ENCODE measurements around the gene RGS3. TPM values are rescaled to one million over a fixed set of nuclear protein-coding genes. Genes with fewer than 3 reads are reported as not detected.

RGS3 gene
- total RNA-seq, 1 donor from 2014 or later, result 158 TPM

- no peak for DNase-seq (ENCODE audit: low read depth)
- Histone ChIP-seq H3K4me3 (ENCODE audit: low read depth, low read length) (no peak overlapping the region), H3K27me3 (ENCODE audit: control insufficient read depth, insufficient read depth, low read length) (no peaks in the 10 kb centered on the region), H3K36me3 (ENCODE audit: control insufficient read depth, insufficient read depth, low read length) (no peaks in the 10 kb centered on the region)
- no peak for TF ChIP-seq CTCF (IDR thresholded peaks at IDR 0.05; ENCODE audit: insufficient read depth, low read length, poor library complexity, severe bottlenecking)
Measured at GRCh38 chr9:113566712-113567071, 103.2 kb downstream of the RGS3 start.

- H3K4me3 ChIP-seq (ENCODE audit: low read depth, low read length), result no peak overlapping the region
- no peaks in the 10 kb centered on the region for H3K27me3 ChIP-seq (ENCODE audit: control insufficient read depth, insufficient read depth, low read length)
- no peak for TF ChIP-seq CTCF (IDR thresholded peaks at IDR 0.05; ENCODE audit: insufficient read depth, low read length, poor library complexity, severe bottlenecking)
- no peak for DNase-seq (ENCODE audit: low read depth)
- no peaks in the 10 kb centered on the region for H3K36me3 ChIP-seq (ENCODE audit: control insufficient read depth, insufficient read depth, low read length)
Measured at GRCh38 chr9:113567361-113568080, 104.0 kb downstream of the RGS3 start.

- Histone ChIP-seq H3K4me3 (ENCODE audit: low read depth, low read length) (no peak overlapping the region), H3K36me3 (ENCODE audit: control insufficient read depth, insufficient read depth, low read length) (no peaks in the 10 kb centered on the region), H3K27me3 (ENCODE audit: control insufficient read depth, insufficient read depth, low read length) (no peaks in the 10 kb centered on the region)
- DNase-seq (ENCODE audit: low read depth), result no peak
- TF ChIP-seq CTCF (IDR thresholded peaks at IDR 0.05; ENCODE audit: insufficient read depth, low read length, poor library complexity, severe bottlenecking), result no peak
Measured at GRCh38 chr9:113568081-113568435, 104.5 kb downstream of the RGS3 start.

GRCh38 chr9:113568571-113569321, 105.2 kb downstream of the RGS3 start:
- no peak for DNase-seq (ENCODE audit: low read depth)
- Histone ChIP-seq H3K27me3 (ENCODE audit: control insufficient read depth, insufficient read depth, low read length) (no peaks in the 10 kb centered on the region), H3K36me3 (ENCODE audit: control insufficient read depth, insufficient read depth, low read length) (no peaks in the 10 kb centered on the region), H3K4me3 (ENCODE audit: low read depth, low read length) (no peak overlapping the region)
- no peak for TF ChIP-seq CTCF (IDR thresholded peaks at IDR 0.05; ENCODE audit: insufficient read depth, low read length, poor library complexity, severe bottlenecking)

- no peak for DNase-seq (ENCODE audit: low read depth)
- Histone ChIP-seq H3K36me3 (ENCODE audit: control insufficient read depth, insufficient read depth, low read length) (no peaks in the 10 kb centered on the region), H3K27me3 (ENCODE audit: control insufficient read depth, insufficient read depth, low read length) (no peaks in the 10 kb centered on the region), H3K4me3 (ENCODE audit: low read depth, low read length) (no peak overlapping the region)
- no peak for TF ChIP-seq CTCF (IDR thresholded peaks at IDR 0.05; ENCODE audit: insufficient read depth, low read length, poor library complexity, severe bottlenecking)
Measured at GRCh38 chr9:113569472-113570060, 106.0 kb downstream of the RGS3 start.

Measured in kidney epithelial cell (primary cell).